Measurements from ENCODE around the gene CKS1B.
"Not testable (repeated sequence)": the region's sequence is repeated elsewhere in the genome, so short reads cannot be mapped to it uniquely, and the experiment has no call there.

The CKS1B gene

DNA sequence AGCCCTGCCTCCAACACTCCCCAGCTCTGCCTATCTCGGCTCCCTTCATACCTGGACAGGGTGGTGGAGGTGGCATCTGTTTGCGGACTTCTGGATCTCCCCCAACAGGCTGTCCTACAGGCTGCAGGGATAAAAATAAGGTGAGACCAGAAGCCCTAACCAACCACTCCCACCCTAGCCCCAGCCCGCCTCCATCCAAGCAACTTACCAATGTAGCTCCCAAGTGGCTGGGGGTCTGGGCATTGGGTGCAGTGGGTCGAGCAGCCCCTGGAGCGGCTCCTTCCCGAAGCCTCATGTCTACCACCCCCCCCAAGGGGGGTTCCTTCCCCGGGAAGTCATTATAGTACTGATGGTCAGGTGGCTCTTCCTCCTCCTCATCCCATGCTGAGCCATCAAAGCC, 8.4 kb upstream of the CKS1B start:
- no peak for DNase-seq

GRCh38 chr1:154967331-154967950, 7.0 kb upstream of the CKS1B start:
- no peak for DNase-seq

GRCh38 chr1:154968731-154969130, 5.8 kb upstream of the CKS1B start:
- DNase-seq = no peak

DNA sequence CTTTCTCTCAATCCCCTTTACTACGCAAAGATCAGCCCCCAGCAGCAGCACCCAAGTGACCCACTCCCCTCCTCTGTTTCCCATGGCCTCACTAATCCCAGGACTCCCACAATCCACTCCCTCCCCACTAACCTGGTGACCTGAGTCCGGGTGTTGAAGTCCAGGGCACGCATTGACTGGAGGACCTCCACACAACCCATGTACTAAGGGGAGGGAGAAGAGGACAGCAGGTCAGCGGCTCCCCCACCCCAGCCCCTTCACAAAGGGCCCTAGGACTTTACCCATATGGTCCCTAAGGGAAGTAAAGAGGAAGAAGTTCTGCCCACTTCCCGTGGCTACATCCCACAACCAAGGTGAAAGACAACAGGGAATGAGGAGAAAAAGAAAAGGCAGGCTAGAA, 5.2 kb upstream of the CKS1B start:
- no peak for DNase-seq

- no peak for DNase-seq
Measured at GRCh38 chr1:154969860-154970452, 4.5 kb upstream of the CKS1B start.

DNA sequence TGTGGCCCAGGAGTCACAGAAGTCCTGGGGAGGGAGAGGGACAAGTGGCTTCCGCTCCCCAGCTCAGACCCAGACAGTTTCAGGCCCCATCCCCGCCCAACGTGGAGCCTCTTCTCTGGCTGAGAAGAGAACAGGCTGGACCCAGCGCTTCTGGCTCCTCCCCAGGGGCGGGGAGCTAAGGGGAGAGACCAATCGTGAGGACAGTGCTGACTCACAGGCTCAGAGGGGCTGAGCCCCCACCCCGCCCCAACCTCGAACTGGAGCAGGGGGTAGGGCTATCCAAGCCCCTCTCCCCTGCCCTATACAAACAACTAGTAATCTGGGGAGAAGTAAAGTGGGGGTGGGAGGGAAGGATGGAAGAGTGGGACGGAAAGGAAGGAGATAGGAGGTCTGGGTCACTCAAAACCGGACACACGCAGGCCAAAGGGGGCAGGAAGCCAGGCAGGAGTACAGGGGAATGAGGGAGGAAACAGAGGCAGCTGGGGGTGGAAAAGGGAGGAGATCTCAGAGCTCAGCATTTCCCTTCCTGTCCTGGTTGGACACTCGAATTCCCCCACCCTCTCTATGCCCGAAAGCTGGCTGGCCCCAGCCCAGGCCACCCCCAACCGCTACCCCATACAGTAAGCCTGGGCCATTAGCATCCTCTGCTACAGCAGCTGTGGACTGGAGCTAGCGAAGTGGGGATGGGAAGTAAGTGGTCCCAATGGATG, 3.7 kb upstream of the CKS1B start, which contains the start of gene SHC1:
Gene SHC1, minus strand, starts transcription at position 117 of the 710 bp plus-strand sequence. CDS start 221 bp downstream, outside the sequence.
- peak; percentile 60 for DNase-seq

GRCh38 chr1:154971341-154971998, 3.0 kb upstream of the CKS1B start:
- no peak for DNase-seq

- DNase-seq = no peak
Measured at GRCh38 chr1:154972213-154972516, 2.3 kb upstream of the CKS1B start.

DNA sequence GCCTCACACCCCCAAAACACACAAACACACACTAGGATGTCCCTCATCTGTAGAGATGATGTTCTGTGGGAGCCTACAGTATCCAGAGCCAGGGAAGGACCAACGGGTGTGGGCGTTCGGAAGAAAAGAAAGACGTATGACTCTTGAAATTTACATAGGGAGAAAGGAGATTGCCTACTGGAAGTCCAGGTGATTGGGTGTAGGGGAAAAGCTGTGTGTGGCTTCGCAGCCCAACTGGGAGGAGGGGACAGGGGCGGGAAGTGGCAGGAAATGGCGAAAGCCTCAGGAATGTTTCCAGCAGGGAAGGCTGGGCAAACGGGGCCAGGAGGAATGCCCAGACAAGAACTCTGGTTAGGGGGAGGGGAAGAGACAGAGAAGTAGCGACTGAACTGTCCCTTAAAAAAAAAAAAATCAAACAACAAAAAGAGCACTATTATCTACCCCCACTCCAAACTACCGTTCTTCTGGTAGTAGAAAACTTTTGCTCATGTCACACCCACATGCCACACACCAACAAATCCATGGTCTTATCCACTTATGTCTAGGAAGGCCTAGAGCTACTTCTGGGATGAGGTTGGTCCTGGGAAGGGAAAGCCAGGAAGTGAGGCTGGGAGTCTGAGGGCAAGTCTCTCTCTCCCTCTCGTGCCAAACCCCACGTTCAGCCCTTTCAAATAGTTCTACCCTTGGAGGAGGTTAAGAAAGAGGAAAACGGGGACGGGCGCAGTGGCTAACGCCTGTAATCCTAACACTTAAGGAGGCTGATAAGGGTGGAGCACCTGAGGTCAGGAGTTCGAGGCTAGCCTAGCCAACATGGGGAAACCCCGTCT, 1.8 kb upstream of the CKS1B start:
- no peak for DNase-seq

DNA sequence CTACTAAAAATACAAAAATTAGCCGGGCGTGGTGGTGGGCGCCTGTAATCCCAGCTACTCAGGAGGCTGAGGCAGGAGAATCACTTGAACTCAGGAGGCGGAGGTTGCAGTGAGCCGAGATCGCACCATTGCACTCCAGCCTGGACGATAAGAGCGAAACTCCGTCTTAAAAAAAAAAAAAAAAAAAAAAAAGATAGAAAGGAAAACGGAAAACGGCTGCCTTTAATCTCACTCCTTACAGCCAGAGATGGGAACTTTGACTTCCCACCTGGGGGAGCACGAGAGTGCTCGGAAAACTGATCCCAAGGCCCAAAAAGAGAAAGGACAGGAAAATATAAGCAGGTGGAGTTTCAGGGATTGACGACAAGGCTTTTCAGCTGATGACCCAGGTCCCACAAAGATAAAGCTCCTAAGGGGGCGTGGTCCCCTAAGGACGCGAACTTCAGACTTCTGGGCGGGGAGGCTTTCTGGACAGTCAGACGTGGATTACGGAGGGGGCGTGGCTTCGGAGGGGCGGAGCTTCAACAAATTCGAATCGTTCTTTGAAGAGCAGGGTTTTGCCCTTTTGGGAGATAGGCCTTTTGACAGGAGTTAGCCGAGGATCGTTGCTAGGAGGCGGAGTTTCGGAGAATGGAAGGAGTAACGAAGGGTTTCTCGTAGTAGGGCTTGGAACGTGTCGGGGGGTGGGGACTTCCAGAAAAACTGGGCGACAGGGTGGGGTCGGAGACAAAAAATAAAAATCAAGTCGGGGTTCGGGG, 958 bp upstream of the CKS1B start:
- DNase-seq = peak; percentile 97

- DNase-seq = peak; percentile 98
Measured at GRCh38 chr1:154974808-154975408, 427 bp downstream of the CKS1B start.

GRCh38 chr1:154975409-154976059, 1.1 kb downstream of the CKS1B start:
- DNase-seq = peak; percentile 69

DNA sequence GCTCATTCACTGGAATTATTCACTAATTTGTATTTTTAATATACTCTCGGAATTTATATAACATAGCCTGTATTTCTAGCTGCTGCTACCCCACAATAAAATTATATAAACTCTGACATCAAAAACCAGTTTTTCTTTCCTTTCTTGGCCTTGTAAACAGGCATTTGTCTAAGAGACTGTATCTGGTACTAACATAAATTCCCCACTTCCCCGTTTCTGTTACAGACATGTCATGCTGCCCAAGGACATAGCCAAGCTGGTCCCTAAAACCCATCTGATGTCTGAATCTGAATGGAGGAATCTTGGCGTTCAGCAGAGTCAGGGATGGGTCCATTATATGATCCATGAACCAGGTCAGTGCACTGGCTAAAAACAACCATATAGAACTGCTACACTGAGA, 3.3 kb downstream of the CKS1B start:
- not testable (repeated sequence) for DNase-seq

GRCh38 chr1:154978360-154978759, 3.9 kb downstream of the CKS1B start:
- no peak for DNase-seq

GRCh38 chr1:154982341-154982740, 7.9 kb downstream of the CKS1B start:
- DNase-seq = no peak

DNA sequence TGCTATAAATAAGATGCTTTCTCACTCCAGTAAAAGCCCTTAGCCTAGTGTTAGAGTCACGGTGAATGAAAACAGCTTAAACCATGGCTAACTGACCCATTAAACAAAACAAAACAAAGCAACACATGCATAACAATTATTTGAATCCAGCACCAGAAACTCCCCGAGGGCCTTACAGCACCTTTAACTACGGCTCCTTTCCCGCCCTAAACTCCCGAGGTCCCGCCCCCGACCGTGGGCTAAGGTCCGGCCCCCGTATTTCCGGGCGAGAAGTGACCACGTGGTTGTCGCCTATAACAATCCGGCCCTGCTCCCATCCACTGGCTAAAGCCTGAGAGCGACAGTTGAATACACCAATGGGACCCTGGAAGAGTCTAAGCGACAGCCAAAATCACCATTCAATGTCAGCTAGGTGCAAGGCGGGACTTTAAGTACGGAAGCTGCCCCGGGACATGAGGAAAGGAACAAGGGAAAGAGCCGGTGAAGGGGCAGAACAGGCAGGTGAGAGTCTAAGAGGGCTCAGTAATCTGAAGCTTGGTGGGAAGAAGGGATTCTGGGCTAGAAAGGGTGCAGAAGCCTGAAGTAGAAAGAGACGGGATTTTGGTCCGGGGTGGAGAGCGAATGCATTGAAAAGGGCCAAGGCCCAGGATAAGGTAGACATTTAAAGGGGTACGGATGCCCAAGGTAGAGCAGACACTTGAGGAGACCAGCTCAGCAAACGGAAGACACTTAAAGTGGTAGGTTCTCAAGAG, 8.6 kb downstream of the CKS1B start, which contains the start of gene FLAD1:
Gene FLAD1, plus strand, starts transcription at position 448 of the 752 bp plus-strand sequence. CDS start 351 bp downstream, outside the sequence.
- DNase-seq = peak; percentile 100

- DNase-seq = no peak
Measured at GRCh38 chr1:154983776-154984466, 9.4 kb downstream of the CKS1B start.

DNA sequence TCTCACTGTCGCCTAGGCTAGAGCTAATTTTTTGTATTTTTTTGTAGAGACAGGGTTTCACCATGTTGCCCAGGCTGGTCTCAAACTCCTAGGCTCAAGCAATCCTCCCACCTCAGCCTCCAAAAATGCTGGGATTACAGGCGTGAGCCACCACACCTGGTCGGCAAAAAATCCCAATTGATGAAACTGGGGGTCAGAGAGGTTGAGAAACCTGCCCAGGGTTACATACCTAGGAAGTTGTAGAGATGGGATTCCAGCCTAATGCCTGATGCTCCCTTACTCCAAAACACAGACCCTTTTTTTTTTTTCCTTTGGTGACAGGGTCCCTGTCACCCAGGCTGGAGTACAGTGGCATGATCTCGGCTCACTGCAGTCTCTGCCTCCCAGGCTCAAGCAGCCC, 12.3 kb downstream of the CKS1B start:
- DNase-seq = not testable (repeated sequence)

- DNase-seq = no peak
Measured at GRCh38 chr1:154987326-154987725, 12.8 kb downstream of the CKS1B start.
